SU-DHL-6 (cell line): ENCODE data around the gene INSL3.

Experiments
- EZH2phosphoT487 ChIP-seq: fragments of 200-600 bp; sonication (generic), shearing (Covaris generic); conservative IDR thresholded peaks from 2 replicates; pipeline ENCODE4 v1.6.1; 2018; ENCODE audit warnings: mild to moderate bottlenecking, antibody characterized with exemption, low read length, moderate library complexity, mixed read lengths
- TF ChIP-seq, protein P1 (sequence below): fragments of 200-600 bp; sonication (generic); IDR thresholded peaks from one replicate; pipeline ENCODE4 v1.5.1; 2017; ENCODE audit warnings: antibody characterized with exemption, mild to moderate bottlenecking, low read length, moderate library complexity; ENCODE audit not compliant: insufficient read depth, poor library complexity, severe bottlenecking

- TF ChIP-seq, protein P1, sequence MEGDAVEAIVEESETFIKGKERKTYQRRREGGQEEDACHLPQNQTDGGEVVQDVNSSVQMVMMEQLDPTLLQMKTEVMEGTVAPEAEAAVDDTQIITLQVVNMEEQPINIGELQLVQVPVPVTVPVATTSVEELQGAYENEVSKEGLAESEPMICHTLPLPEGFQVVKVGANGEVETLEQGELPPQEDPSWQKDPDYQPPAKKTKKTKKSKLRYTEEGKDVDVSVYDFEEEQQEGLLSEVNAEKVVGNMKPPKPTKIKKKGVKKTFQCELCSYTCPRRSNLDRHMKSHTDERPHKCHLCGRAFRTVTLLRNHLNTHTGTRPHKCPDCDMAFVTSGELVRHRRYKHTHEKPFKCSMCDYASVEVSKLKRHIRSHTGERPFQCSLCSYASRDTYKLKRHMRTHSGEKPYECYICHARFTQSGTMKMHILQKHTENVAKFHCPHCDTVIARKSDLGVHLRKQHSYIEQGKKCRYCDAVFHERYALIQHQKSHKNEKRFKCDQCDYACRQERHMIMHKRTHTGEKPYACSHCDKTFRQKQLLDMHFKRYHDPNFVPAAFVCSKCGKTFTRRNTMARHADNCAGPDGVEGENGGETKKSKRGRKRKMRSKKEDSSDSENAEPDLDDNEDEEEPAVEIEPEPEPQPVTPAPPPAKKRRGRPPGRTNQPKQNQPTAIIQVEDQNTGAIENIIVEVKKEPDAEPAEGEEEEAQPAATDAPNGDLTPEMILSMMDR = no peak
- TF ChIP-seq EZH2phosphoT487 = no peak
Measured at GRCh38 chr19:17869114-17869608, 47.8 kb upstream of the INSL3 start.
